Neuronal stem cell (in vitro differentiated cells): ENCODE measurements around the gene POLD4.
A peak's percentile ranks its signal among the peaks of the same experiment; 100 is the strongest.

ENCODE experiments used
- DNase-seq: peaks from one replicate; pipeline ENCODE4 v3.0.0-alpha.2; 2013; ENCODE audit warnings: low spot score
- H2AFZ ChIP-seq: one replicate; pipeline ENCODE4 v1.6.1; 2013; ENCODE audit warnings: mild to moderate bottlenecking, low read length, inconsistent platforms
- H2AK5ac ChIP-seq: 2 replicates; pipeline ENCODE4 v1.6.1; 2013; ENCODE audit warnings: low read depth, mild to moderate bottlenecking, inconsistent platforms, low read length, moderate library complexity, mixed read lengths
- H2BK120ac ChIP-seq: 2 replicates; pipeline ENCODE4 v1.6.1; 2013; ENCODE audit warnings: low read depth, mild to moderate bottlenecking, inconsistent platforms, low read length, moderate library complexity, mixed read lengths
- H2BK12ac ChIP-seq: one replicate; pipeline ENCODE4 v1.6.1; 2013; ENCODE audit warnings: low read length, inconsistent platforms
- H2BK15ac ChIP-seq: 2 replicates; pipeline ENCODE4 v1.6.1; 2013; ENCODE audit warnings: mild to moderate bottlenecking, low read length, inconsistent platforms, mixed read lengths
- H2BK5ac ChIP-seq: one replicate; pipeline ENCODE4 v1.6.1; 2013; ENCODE audit warnings: inconsistent platforms, mild to moderate bottlenecking, low read length, moderate library complexity
- H3K14ac ChIP-seq: one replicate; pipeline ENCODE4 v1.6.1; 2013; ENCODE audit warnings: low read length, inconsistent platforms
- H3K18ac ChIP-seq: 2 replicates; pipeline ENCODE4 v1.6.1; 2013; ENCODE audit warnings: low read length, inconsistent platforms
- H3K23ac ChIP-seq: 2 replicates; pipeline ENCODE4 v1.6.1; 2013; ENCODE audit warnings: low read depth, mild to moderate bottlenecking, mixed read lengths, low read length, inconsistent platforms; ENCODE audit not compliant: poor library complexity
- H3K27ac ChIP-seq: replicated peaks from 3 replicates; pipeline ENCODE4 v1.5.1; 2013; ENCODE audit warnings: low read length, inconsistent platforms
- H3K27me3 ChIP-seq, 3 experiments: 2 replicates each; pipeline ENCODE4 v1.6.1; 2013; ENCODE audit warnings: low read length in 3 of 3, mild to moderate bottlenecking in 2 of 3, inconsistent platforms in 1 of 3, low read depth in 1 of 3, mixed read lengths in 1 of 3, moderate library complexity in 1 of 3; ENCODE audit not compliant: control insufficient read depth in 3 of 3, insufficient read depth in 3 of 3
- H3K36me3 ChIP-seq, 2 donors: replicated peaks in 1 of 2; 2 replicates each; pipeline ENCODE4 v1.6.1; 2013; ENCODE audit warnings: low read length in 2 of 2; ENCODE audit not compliant: control insufficient read depth in 2 of 2, insufficient read depth in 2 of 2
- H3K4ac ChIP-seq: 2 replicates; pipeline ENCODE4 v1.6.1; 2013; ENCODE audit warnings: inconsistent platforms, mild to moderate bottlenecking, low read length, moderate library complexity
- H3K4me1 ChIP-seq, 2 donors: 1 replicate in 1 of 2; 2 replicates in 1 of 2; pipeline ENCODE4 v1.6.1; 2013; ENCODE audit warnings: low read length in 2 of 2, low read depth in 1 of 2; ENCODE audit not compliant: control insufficient read depth in 2 of 2, insufficient read depth in 1 of 2
- H3K4me2 ChIP-seq: one replicate; pipeline ENCODE4 v1.6.1; 2013; ENCODE audit warnings: mild to moderate bottlenecking, low read length, inconsistent platforms; ENCODE audit not compliant: insufficient read depth, poor library complexity, severe bottlenecking
- H3K4me3 ChIP-seq, 2 donors: 2 replicates each; pipeline ENCODE4 v1.5.1; 2013; ENCODE audit warnings: low read length in 2 of 2, mild to moderate bottlenecking in 2 of 2, inconsistent platforms in 1 of 2, moderate library complexity in 1 of 2
- H3K79me1 ChIP-seq: one replicate; pipeline ENCODE4 v1.6.1; 2013; ENCODE audit warnings: low read depth, mild to moderate bottlenecking, inconsistent platforms, low read length, moderate library complexity
- H3K9ac ChIP-seq: one replicate; pipeline ENCODE4 v1.6.1; 2013; ENCODE audit warnings: mild to moderate bottlenecking, low read depth, low read length, inconsistent platforms; ENCODE audit not compliant: poor library complexity
- H3K9me3 ChIP-seq, 2 donors: replicated peaks in 1 of 2; 2 replicates each; pipeline versions ENCODE3 to v1.6.1; 2013; ENCODE audit warnings: low read length in 2 of 2, mild to moderate bottlenecking in 2 of 2, inconsistent platforms in 1 of 2, low read depth in 1 of 2, mixed read lengths in 1 of 2, moderate library complexity in 1 of 2; ENCODE audit not compliant: control insufficient read depth in 2 of 2, insufficient read depth in 1 of 2
- H4K8ac ChIP-seq: one replicate; pipeline ENCODE4 v1.6.1; 2013; ENCODE audit warnings: low read depth, mild to moderate bottlenecking, inconsistent platforms, low read length, moderate library complexity
- H4K91ac ChIP-seq: one replicate; pipeline ENCODE4 v1.6.1; 2013; ENCODE audit warnings: low read length, low read depth, mild to moderate bottlenecking, inconsistent platforms; ENCODE audit not compliant: poor library complexity
- WGBS, 2 donors: extraction: QIAGEN DNeasy Blood & Tissue Kit; methylation state at CpG; one replicate each; pipeline ENCODE4 v1.1.7; 2013; ENCODE audit warnings: missing lambda C conversion rate in 2 of 2, mixed read lengths in 1 of 2; ENCODE audit not compliant: insufficient read length in 2 of 2, insufficient replicate concordance in 1 of 2; ENCODE audit errors: extremely low coverage in 2 of 2; 5-methylcytosine and 5-hydroxymethylcytosine counted together

The POLD4 gene

DNA sequence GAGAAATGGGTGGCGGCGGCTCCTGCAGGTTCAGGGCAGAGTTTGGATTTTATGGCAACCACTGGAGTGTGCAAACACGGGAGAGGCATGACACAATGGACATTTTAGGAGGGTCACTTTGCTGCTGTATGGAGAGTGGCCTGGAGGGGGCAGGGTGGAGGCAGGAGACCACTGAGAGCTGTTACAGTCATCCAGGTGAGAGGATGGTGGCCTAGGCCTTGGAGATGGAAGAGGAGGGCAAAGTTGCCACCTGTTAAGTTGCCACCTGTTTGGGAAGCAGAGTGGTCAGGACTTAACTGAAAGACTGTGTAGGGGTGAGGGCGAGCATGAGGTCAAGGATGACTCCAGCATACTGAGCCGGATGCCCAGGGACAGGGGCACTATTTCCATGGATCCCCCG is 36.1 kb upstream of the POLD4 start:
- Histone ChIP-seq H3K27ac (no peak overlapping the region), H3K9ac (no peak overlapping the region), H3K4me1 (peaks cover 5 to 6% of the 10 kb centered on the region in 2 donors), H2AK5ac (no peak overlapping the region), H3K27me3 (no peaks in the 10 kb centered on the region), H3K4ac (no peak overlapping the region), H3K79me1 (peaks cover 8% of the 10 kb centered on the region), H3K18ac (no peak overlapping the region), H2BK120ac (no peak overlapping the region), H3K9me3 (no peaks in the 10 kb centered on the region), H2BK5ac (no peak overlapping the region), H3K4me3 (no peak overlapping the region), H4K91ac (no peak overlapping the region), H3K14ac (no peak overlapping the region), H2BK15ac (no peak overlapping the region), H3K23ac (no peak overlapping the region), H2BK12ac (no peak overlapping the region), H4K8ac (no peak overlapping the region), H3K36me3 (peaks cover 6 to 13% of the 10 kb centered on the region in 2 donors), H3K4me2 (no peak overlapping the region), H2AFZ (no peak overlapping the region)
- no CpG with 5 or more reads among the region's 6 CpGs for WGBS, 2 donors
- no peak for DNase-seq

- no peak overlapping the region for H2AFZ ChIP-seq
- H3K14ac ChIP-seq = no peak overlapping the region
- no peak overlapping the region for H3K4ac ChIP-seq
- H3K27ac ChIP-seq = no peak overlapping the region
- no peak overlapping the region for H2BK12ac ChIP-seq
- H2BK120ac ChIP-seq = no peak overlapping the region
- H4K91ac ChIP-seq = no peak overlapping the region
- H3K4me1 ChIP-seq = peaks cover 2 to 3% of the 10 kb centered on the region in 2 donors
- no peaks in the 10 kb centered on the region for H3K36me3 ChIP-seq
- no peak for DNase-seq
- no peak overlapping the region for H2BK5ac ChIP-seq
- WGBS, 2 donors = no CpG with 5 or more reads among the region's 6 CpGs
- peak overlapping the region; percentile 56 for H3K9ac ChIP-seq
- no peaks in the 10 kb centered on the region for H3K27me3 ChIP-seq
- no peak overlapping the region for H2BK15ac ChIP-seq
- no peaks in the 10 kb centered on the region for H3K9me3 ChIP-seq
- H3K23ac ChIP-seq = no peak overlapping the region
- H3K4me3 ChIP-seq = no peak overlapping the region
- H3K18ac ChIP-seq = no peak overlapping the region
- H2AK5ac ChIP-seq = no peak overlapping the region
- H3K4me2 ChIP-seq = no peak overlapping the region
- peaks cover 5% of the 10 kb centered on the region for H3K79me1 ChIP-seq
- no peak overlapping the region for H4K8ac ChIP-seq
Observed at GRCh38 chr11:67387518-67387917, 34.2 kb upstream of the POLD4 start.

DNA sequence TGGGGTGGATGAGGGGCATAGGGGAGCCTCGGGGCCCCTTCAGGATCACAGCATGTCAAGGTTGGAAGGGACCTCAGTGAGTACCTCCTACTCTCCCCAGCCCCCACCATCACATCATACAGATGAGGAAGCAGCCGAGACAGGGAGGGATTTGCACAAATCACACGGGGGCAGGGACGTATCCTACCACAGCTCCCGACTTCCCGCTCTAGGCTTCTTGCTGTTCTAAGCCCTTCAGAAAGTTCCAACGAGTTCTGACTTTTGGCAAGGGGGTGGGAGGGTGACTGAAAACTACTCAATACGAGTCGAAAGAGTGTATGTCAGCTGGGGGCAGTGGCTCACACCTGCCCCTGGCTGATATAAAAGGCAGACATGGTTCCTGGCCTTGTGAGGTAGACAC is 33.7 kb upstream of the POLD4 start:
- no peak overlapping the region for H3K4me2 ChIP-seq

GRCh38 chr11:67384851-67385366 is 31.6 kb upstream of the POLD4 start:
- Histone ChIP-seq H2AK5ac (no peak overlapping the region), H2BK120ac (no peak overlapping the region), H3K9me3 (no peaks in the 10 kb centered on the region), H3K4ac (no peak overlapping the region), H3K4me1 (no peaks in the 10 kb centered on the region), H3K14ac (no peak overlapping the region), H4K91ac (no peak overlapping the region), H2BK12ac (no peak overlapping the region), H3K18ac (no peak overlapping the region), H2BK5ac (no peak overlapping the region), H4K8ac (no peak overlapping the region), H2AFZ (no peak overlapping the region), H3K79me1 (no peaks in the 10 kb centered on the region), H3K23ac (no peak overlapping the region), H3K9ac (no peak overlapping the region), H3K4me2 (no peak overlapping the region), H2BK15ac (no peak overlapping the region), H3K27ac (no peak overlapping the region), H3K36me3 (no peaks in the 10 kb centered on the region), H3K27me3 (no peaks in the 10 kb centered on the region), H3K4me3 (no peak overlapping the region)
- DNase-seq = no peak
- WGBS, 2 donors = no CpG with 5 or more reads among the region's 3 CpGs

More for the DNA sequence above, 33.7 kb upstream of the POLD4 start:
- no peak for DNase-seq
- Histone ChIP-seq H3K14ac (no peak overlapping the region), H4K8ac (no peak overlapping the region), H3K23ac (peak overlapping the region; percentile 17), H3K9ac (no peak overlapping the region), H2BK15ac (no peak overlapping the region), H4K91ac (no peak overlapping the region), H2AFZ (no peak overlapping the region), H3K27me3 (no peaks in the 10 kb centered on the region), H2BK120ac (no peak overlapping the region), H2BK12ac (no peak overlapping the region), H3K4me3 (no peak overlapping the region), H3K4me1 (no peaks in the 10 kb centered on the region), H2BK5ac (no peak overlapping the region), H3K18ac (no peak overlapping the region), H3K36me3 (no peaks in the 10 kb centered on the region), H3K27ac (no peak overlapping the region), H3K79me1 (peaks cover 2% of the 10 kb centered on the region), H2AK5ac (no peak overlapping the region), H3K9me3 (no peaks in the 10 kb centered on the region), H3K4ac (no peak overlapping the region)
- no CpG with 5 or more reads among the region's 9 CpGs for WGBS, 2 donors
